ENCODE results near the gene MTPN.

- TF ChIP-seq CTCF (IDR thresholded peaks at IDR 0.05) (no peak), POLR2A (IDR thresholded peaks at IDR 0.05) (no peak)
Measured at GRCh38 chr7:135928136-135928535, 49.0 kb downstream of the MTPN start.
